ENCODE data around the gene CD300LB.

The CD300LB gene

DNA sequence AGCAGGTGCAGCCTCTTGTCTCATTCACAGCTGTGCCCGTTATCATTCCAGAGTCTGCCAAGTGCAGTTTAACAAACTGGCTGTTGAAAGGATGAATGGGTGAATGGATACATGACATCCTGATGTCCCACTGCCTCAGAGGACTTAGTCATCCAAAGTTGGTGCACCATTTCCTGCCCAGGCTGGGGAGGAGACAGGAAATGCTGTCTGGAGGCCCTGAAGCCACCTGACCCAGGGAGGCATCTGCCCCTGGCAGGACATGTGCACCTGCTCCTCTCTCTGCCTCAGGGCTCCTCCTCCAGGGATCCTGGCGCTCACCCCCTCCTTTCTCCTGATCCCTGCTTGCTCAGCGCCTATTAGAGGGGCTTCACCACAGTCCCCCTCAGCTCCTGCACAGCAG lies 16.5 kb upstream of the CD300LB start:
- peak; percentile 30 for DNase-seq

DNA sequence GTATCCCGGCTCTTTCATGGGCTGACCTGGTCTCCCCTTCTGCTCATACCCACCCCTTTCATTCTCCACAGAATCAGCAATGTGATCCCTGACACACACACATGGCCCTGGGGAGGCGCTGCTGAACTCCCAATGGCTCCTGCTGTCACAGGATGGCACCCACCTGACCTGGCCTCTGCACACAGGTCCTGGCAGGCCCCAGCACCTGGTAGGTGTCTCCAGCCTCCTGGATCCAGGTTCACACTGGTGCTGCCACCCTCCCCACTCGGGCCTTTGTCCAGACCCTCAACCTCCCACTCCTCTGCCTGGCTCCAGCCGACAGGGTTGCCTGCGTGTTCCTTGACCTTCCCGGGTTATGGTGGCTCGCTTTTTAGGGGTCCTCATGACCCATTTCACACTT lies 16.0 kb upstream of the CD300LB start:
- no peak for DNase-seq

DNA sequence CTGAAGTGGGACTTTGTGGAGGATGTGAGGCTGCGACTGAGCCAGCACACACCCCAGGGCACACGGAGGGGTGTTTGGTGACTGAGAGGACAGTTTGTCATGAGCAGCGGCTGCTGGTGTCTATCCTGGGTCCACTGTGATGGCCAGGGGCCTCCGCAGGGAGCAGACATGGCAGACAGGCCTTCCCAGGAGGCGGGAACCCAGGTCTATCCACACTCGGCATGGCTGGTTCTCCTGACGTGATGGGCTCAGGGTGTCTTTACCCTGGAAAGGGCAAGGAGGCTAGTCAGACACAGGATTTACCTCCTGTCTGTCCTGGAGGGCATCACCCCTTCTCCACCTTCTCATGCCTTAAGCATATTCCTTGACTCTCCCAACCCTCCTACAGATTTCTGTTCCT lies 15.3 kb upstream of the CD300LB start:
- DNase-seq: no peak

DNA sequence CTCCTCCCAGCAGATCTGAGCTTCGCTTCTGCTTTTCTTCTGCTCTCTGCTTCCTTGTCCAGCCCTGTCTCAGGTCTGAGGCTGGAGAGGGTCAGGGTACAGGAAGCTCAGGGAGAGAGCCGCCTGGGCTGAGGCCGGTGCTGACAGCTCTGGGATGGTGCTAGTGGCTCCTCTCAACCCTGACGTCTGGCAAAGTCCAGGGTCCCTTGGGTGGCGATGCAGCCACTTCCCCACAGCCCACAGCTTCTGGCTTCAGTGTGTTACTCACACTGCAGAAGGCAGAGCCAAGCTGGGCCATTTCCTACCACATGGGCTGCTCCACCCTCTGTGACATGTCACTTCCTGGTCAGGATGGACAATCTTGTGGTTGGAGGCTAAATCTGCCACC lies 14.6 kb upstream of the CD300LB start, which contains the start of gene CD300C:
Gene CD300C (minus strand): TSS at position 273 of the 388 bp plus-strand sequence. CDS start 333 bp downstream, outside the sequence.
- no peak for DNase-seq

DNA sequence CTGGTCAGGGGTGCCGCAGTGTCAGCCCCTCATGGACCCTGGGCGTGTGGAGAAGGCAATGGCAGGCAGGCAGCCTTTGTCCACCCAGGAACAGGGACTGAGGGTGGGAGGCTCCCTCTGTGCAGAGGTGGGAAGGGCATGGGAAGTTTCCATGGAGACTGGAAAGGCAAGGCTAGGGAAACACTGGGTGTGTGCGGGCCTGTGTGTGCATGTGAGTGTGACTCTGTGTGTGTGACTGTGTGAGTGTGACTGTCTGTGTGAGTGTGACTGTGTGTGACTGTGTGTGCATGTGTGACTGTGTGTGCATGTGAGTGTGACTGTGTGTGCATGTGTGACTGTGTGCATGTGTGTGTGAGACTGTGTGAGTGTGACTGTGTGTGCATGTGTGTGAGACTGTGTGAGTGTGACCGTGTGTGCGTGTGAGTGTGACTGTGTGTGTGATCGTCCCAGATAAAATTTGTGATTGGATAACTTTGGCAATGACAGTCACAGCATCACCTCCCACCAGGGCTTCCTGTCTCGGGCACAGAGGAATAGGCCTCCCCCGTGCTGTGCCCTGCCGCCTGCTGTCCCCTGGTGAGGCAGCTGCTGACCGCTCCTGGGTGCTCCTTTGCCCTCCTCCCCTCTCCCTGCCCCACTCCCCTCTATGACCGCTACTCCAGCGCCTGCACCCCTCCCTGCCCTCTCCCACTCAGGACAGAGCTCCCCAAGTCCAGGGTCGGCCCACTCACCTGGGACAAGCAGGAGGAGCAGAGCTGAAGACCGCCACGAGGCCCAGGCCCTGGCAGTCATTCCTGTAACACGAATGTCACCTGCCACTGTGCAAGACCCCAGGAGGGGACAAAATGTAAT lies 13.9 kb upstream of the CD300LB start:
- no peak for DNase-seq

DNA sequence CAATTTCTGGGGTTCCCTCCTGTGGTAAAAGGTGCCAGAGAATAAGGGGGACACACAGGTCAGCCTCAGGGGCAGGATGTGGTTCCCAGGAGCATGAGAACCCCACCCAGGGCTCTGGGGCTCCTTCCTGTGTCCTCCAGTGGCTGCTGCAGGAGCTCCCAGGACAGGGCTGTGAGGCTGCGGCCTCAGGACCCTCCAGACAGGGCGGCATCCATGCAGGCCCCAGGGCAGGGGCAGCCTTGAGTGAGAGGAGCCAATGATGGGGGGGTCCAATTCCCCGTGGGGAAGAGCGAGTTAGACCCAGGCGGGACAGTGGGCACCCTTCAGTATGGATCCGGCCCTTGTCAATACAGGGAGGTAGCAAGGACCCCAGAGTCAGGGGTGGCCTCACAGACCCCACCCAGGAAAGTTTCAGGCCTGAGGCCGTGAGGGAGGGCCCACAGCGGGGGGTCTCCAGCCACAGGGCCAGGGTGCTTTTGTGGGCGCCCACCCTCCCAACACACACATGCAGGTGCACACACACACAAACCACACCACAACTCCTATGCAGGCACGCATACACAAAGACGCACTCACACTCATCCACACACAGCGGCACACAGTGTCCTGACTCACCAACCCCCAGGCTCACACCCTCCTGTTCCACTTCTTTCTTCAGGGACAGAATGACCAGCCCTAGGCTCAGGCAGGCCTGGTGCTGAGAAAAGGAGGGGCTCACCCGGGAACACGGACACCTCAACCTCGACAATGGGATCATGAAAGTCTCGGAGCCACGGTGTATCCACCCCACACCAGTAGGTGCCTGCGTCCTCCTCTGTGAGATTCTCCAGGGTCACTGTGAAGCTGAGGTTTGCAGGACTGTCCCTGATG lies 12.9 kb upstream of the CD300LB start:
- no peak for DNase-seq

DNA sequence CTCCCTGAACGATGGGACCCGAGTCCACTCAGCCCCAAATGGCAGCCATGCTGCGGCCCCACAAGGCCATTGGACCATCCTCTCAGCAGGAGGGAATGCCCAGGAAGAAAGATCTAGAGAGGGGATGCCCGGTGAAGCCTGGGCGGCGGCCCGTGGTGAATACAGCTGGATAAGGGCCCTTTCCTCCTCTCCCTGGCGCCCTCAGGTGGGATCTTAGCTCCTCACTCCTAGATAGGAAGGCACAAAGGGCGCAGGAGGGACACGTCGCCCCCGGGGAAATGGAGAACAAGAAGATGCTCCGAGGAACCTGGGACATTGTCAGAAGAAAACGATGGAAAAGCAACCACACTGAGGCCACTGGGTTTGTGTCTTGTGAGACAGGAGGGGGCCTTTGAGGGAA lies 12.1 kb upstream of the CD300LB start:
- DNase-seq: no peak

DNA sequence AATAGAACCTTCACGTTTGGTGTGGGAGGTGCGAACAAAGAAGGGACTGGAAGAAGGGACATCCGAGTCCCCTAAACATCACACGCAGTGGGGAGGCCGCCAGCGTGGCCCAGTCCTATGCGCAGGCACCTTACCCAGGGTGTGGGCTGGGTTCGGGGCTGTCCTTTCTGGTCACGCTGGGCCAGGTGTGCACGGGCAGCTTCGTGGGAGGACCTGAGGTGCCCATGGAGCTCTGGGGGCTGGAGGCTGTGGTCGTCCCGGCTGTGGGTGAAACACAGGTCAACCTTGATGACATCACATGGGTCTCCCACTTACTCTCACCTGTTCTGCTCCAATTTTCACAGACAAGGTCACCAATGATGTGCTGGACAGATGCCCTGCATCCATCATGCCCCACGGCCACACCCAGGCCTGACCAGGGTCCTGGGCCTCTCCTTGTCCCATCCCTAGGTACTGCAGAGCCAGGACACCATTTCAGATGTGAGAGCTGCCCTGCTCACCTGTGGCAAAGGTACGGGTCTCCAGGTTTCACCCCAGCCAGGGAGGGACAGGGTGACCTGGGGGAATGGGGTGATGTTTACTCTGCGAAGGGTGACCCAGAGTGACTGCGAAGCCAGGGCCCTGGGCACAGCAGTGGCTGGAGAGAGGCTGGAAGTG lies 11.6 kb upstream of the CD300LB start:
- no peak for DNase-seq

DNA sequence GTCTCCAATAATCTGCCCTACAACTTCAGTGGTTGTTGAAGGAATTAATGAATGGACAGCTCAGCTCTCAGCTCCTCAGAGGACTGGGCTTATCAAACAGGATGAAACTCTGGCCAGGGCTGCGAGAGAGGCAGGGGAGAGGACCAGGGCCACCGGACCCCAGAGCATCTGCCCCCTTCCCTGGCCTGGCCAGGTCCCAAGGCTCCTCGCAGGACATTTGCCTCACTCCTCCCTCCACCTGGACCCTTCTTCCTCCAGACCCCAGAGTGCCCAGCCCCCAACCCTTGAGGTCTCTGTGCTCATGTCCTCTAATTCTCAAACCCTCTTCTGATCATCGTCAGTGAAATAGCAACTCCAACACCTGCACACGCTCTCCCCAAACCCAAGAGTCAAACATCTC lies 10.9 kb upstream of the CD300LB start:
- DNase-seq: no peak

DNA sequence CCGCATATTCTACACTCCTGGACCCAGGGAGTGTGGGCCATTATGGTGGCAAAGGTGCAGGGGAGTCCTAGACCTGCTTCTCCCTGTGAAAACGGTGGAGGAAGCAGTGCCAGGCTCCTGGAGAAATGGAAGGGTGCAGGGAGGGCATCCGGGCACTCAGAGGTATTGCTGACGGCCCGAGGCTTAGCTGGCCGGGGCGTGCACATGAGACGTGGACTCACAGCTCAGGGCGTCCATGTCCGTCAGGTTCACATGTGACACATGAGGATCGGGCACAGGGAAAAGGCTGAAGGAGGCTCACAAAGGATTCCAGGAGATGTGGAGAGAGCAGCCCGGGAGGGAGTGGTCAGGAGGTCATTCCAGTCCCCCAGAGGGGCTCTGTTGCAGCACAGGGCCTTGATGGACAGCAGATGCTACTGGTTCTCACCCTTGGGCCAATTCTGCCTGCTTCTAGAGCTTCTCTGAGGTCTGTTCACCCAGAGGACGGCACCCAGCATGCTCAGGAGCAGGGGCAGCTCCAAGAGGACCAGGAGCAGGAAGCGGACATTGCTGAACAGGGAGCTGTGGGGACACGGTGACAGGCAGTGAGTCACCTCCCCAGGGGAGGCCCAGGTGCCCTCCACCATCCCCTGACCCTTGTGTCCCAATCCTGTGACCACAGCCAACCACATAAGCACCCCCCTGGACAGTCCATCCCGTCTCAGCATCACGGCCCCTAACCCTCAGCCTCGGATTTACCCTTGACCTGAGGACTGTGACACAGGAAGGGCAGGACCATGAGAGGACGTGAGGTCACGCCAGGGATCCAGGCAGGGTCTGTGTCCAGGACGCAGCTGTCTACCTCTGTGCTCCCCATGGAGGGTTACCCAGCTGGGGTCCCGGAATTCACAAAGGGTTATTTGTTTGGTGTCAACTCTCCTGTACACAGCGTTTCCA lies 10.2 kb upstream of the CD300LB start:
- DNase-seq: no peak

DNA sequence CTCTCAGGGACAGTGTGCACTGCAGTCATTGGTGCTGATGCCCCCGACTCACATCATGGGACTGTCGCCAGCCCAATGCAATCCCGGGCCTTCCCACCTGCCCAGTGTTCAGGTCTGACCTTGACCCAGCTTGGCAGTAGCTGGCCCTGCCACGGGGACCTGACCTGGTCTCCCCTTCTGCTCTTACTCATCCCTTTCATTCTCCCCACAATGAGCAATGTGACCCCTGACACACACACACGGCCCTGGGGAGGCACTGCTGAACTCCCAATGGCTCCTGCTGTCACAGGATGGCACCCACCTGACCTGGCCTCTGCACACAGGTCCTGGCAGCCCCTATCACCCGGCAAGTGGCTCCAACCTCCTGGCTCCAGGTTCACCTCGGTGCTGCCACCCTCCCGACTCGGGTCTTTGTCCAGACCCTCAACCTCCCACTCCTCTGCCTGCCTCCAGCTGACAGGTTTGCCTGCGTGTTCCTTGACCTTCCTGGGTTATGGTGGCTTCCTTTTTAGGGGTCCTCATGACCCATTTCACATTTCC lies 8.1 kb upstream of the CD300LB start:
- no peak for DNase-seq

DNA sequence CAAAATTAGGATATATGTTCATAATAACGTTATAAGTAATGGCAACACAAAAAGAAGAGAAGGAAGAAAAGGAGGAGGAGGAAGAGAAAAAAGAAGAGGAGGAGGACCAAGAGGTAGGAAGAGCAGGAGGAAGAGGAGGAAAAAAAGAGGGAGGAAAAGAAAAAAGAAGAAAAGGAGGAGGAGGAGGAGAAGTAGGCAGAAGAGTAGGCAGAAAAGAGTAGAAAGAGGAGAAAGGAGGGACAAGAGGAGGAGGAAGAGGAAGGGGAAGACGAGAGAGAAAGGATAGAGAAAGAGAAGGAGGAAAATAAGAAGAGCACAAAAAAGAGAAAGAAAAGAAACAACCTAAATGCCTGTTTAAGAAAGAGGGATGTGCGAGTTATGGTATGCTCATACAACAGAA lies 5.6 kb upstream of the CD300LB start:
- no peak for DNase-seq

DNA sequence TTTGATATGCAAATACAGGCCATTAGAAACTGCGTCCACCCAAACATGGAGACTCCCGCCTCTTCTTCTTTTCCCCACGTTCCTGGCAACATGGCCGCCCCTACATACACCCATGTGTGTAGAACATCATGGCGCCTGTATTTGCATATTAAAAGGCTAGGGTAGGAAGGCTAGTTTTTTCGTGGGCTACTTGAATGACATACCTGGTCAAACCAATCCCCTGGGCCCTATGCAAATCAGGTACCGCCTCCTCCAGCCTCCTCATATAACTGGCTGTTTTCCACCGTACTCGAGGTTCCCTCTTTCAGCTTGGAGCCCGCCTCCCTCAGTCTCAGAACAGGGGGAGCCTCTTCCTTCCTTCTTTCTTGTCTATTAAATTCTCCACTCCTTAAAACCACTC lies 840 bp upstream of the CD300LB start:
- no peak for DNase-seq

DNA sequence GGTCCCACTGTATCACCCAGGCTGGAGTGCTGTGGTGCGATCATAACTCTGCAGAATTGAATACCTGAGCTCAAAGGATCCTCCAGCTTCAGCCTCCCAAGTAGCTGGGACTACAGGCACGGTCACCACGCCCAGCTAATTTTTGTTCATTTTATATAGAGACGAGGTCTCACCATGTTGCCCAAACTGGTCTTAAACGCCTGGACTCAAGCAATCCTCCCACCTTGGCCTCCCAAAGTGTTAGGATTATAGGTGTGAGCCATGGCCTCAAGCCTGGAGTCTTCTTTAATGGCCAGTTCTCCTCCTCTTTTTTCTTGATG lies 484 bp downstream of the CD300LB start:
- DNase-seq: no peak

DNA sequence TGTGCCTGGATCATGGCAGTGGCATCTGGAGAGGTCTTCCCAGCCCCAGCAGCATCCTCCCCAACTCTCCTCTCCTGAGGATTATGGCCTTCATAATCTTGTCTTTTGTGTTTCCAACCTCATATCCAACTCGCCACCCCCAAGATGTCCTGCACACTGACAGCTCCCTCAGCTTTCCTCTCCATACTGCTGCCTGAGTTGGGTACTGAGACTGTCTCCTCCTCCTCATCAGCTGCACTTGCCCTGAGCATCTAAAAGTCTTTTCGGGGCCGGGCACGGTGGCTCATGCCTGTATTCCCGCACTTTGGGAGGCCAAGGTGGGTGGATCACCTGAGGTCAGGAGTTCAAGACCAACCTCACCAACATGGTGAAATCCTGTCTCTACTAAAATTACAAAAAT lies 2.0 kb downstream of the CD300LB start:
- DNase-seq: no peak

DNA sequence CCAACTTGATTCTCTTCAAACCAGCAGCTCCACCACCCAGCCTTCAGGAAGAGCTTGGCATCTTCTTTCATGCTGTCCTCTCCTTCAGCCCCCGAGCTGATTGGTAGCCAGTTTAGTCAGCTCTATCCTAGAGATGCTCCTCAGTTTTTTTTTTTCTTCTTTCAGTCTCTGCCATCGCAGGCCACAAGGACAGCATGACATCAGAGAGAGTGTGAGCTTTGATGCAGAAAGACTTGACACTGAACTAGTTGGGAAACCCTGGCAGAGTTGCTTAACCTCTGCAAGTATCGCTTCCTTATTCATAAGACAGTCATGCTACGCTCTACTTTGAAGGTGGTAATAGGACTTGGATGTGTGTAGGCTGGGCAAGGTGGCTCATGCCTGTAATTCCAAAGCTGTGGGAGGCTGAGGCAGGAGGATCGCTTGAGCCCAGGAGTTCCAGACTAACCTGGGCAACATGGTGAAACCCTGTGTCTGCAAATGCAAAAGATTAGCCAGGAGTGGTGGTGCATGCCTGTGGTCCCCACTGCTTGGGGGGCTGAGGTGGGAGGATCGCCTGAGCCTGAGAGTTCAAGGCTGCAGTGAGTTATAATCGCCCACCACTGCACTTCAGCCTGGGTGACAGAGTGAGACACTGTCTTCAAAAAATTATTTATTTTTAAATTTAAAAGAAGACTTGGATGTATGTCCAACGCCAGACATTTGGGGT lies 2.6 kb downstream of the CD300LB start:
- DNase-seq: no peak

DNA sequence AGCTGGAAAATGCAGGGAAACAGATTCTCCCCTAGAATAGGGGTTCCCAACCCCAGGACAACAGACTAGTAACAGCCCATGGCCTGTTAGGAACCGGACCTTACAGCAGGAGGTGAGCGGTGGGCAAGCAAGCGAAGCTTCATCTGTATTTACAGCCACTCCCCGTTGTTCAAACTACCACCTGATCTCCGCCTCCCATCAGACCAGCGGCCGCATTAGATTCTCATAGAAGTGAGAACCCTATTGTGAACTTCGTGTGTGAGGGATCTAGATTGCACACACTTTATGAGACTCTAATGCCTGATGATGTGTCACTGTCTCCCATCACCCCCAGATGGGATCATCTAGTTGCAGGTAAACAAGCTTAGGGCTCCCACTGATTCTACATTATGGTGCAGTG lies 3.5 kb downstream of the CD300LB start:
- DNase-seq: no peak

DNA sequence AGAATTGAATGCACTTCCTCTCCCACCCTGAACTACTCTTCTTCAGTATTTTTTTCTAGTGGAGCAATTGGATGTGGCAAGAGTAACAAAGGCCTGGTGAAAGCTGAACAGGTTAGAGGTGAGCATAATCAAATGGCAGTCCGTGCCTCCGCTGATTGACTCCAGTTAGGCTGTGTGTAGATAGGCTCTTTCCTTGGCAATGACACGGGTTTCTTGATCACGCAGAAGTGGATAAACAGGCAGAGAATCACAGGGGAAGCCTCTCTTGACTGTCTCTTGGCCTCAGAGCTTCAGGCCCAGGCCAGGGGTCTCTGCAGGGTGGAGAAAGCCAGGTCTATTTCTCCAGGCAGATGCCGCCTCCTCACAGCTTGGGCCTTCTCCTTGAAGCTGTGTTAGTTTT lies 4.2 kb downstream of the CD300LB start:
- no peak for DNase-seq

DNA sequence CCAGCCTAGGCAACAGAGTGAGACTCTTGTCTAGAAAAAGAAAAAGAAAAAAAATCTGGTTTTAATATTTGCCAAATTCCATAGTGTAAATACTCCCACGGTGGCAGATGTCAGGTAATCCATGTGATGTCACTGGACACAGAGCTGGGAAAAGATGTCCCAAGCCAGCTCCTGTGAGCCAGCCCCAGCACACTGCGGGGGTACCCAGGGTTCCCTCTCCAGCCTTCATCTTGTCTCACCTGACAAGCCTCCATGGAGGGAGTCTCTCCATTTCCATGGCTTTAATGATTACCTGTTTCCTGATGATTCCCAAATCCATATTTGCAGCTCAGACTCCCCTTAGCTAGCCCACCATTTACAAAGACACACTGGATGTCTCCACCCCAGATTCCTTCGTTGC lies 4.6 kb downstream of the CD300LB start:
- no peak for DNase-seq

DNA sequence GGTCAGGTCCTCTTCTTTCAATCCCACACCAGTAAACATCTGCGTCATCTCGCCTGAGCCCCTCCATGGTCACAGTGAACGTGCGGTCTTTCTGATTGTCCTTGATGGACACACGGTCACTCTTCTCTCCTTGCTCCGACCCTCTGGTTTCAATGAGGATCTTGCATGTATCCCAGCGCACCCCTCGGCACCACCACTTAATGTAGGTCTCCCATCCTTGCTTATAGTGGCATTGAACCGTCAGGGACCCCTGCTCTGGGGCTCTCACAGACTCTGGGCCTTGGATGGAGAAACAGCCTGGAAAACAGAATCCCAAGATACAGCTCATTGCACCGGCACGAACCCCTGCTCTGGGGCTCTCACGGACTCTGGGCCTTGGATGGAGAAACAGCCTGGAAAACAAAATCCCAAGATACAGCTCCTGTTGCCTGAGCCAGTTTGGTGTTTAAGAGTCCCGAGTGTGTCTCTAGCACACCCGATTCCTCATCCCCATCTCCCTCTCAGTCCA lies 5.4 kb downstream of the CD300LB start:
- no peak for DNase-seq

DNA sequence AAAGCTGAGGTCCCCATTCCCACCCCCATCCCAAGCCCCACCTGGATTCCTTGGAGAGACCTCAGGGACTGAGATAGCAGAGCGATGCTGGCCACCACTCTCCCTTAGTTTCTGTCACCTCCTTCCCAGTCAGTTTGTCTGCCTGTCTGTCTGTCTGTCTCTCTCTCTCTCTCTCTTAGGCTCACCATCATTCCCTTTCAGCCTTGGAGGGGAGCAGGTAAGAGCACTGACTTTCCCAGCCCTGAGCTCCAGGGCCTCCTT lies 5.9 kb downstream of the CD300LB start:
- DNase-seq: no peak
